GM12865 (cell line): ENCODE data around the gene STRIP2.
"Not testable (repeated sequence)": the region's sequence is repeated elsewhere in the genome, so short reads cannot be mapped to it uniquely, and the experiment has no call there.

Experiments
- DNase-seq: peaks from one replicate; pipeline ENCODE4 v3.0.0; 2010; ENCODE audit warnings: low read depth
- H3K4me3 ChIP-seq: 2 replicates; pipeline ENCODE4 v1.5.1; 2011; ENCODE audit warnings: mild to moderate bottlenecking, low read depth, low read length, control low read depth
- CTCF ChIP-seq: IDR thresholded peaks from 2 replicates; pipeline ENCODE4 v1.5.1; 2011; ENCODE audit warnings: low read length, control low read depth, low read depth, inconsistent platforms; ENCODE audit not compliant: insufficient read depth; ENCODE audit errors: missing control alignments

Gene STRIP2

GRCh38 chr7:129479831-129480230, 45.6 kb downstream of the STRIP2 start:
- H3K4me3 ChIP-seq = no peak overlapping the region
- DNase-seq = no peak
- TF ChIP-seq CTCF = no peak

- H3K4me3 ChIP-seq = no peak overlapping the region
- DNase-seq = no peak
- TF ChIP-seq CTCF = no peak
Observed at GRCh38 chr7:129480674-129481363, 46.6 kb downstream of the STRIP2 start.

- H3K4me3 ChIP-seq, DNase-seq: not testable (repeated sequence)
Observed at GRCh38 chr7:129481376-129481775, 47.1 kb downstream of the STRIP2 start.

- no peak for DNase-seq
- no peak for TF ChIP-seq CTCF
- H3K4me3 ChIP-seq = no peak overlapping the region
Observed at GRCh38 chr7:129482781-129483180, 48.5 kb downstream of the STRIP2 start.

GRCh38 chr7:129489491-129489890, 55.3 kb downstream of the STRIP2 start:
- H3K4me3 ChIP-seq = no peak overlapping the region
- TF ChIP-seq CTCF = no peak
- DNase-seq = no peak

GRCh38 chr7:129492391-129492790, 58.2 kb downstream of the STRIP2 start:
- no peak for DNase-seq
- TF ChIP-seq CTCF = no peak
- H3K4me3 ChIP-seq = no peak overlapping the region

- H3K4me3 ChIP-seq = no peak overlapping the region
- DNase-seq = peak; percentile 25
- peak; percentile 20 for TF ChIP-seq CTCF
Observed at GRCh38 chr7:129493555-129493954, 59.3 kb downstream of the STRIP2 start.
